Astrocyte (in vitro differentiated cells and primary cell): ENCODE measurements around the gene LILRB5.

Experiments
- EZH2 ChIP-seq: IDR thresholded peaks from 2 replicates; pipeline ENCODE4 v1.6.1; 2012; ENCODE audit warnings: mild to moderate bottlenecking, low read length, inconsistent platforms; ENCODE audit not compliant: insufficient read depth
- TF ChIP-seq, protein P1 (sequence below): IDR thresholded peaks from 2 replicates; pipeline ENCODE4 v1.5.1; 2011; ENCODE audit warnings: low read depth, mild to moderate bottlenecking, inconsistent platforms, low read length, moderate library complexity; ENCODE audit not compliant: insufficient read depth

DNA sequence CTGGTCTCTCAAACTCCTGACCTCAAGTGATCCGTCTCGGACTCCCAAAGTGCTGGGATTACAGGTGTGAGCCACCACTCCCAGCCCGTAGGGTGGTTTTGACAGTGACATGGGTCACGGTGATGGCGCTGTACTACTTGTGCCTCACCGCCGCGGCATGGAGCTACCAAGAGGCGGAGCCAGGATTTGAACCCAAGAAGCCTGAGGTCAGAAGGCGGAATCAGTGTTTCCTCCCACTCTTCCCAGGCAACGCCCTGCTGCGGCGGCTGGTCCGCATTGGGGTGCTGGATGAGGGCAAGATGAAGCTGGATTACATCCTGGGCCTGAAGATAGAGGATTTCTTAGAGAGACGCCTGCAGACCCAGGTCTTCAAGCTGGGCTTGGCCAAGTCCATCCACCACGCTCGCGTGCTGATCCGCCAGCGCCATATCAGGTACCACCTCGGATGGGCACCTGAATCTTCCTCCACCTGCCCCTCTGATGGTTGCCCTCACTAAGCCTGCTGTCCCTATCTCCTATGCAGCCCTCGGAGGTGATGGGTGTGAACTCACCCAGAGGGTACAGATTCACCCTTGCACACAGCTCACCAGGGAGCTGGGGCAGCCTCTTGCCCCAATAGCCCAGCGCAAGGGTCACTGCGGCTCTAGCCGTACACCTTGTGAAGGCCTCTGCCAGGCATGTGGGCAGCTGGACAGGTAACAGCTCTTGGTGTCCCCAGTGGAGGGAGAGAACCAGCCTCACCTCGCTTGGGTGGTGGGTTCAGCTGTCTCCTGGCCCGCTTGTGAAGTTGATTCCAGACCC, 50.8 kb downstream of the LILRB5 start:
- TF ChIP-seq, protein P1, sequence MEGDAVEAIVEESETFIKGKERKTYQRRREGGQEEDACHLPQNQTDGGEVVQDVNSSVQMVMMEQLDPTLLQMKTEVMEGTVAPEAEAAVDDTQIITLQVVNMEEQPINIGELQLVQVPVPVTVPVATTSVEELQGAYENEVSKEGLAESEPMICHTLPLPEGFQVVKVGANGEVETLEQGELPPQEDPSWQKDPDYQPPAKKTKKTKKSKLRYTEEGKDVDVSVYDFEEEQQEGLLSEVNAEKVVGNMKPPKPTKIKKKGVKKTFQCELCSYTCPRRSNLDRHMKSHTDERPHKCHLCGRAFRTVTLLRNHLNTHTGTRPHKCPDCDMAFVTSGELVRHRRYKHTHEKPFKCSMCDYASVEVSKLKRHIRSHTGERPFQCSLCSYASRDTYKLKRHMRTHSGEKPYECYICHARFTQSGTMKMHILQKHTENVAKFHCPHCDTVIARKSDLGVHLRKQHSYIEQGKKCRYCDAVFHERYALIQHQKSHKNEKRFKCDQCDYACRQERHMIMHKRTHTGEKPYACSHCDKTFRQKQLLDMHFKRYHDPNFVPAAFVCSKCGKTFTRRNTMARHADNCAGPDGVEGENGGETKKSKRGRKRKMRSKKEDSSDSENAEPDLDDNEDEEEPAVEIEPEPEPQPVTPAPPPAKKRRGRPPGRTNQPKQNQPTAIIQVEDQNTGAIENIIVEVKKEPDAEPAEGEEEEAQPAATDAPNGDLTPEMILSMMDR = no peak
- TF ChIP-seq EZH2 = no peak
